PFSK-1 (cell line): ENCODE results near the gene KRT35.

ENCODE experiments used
- FOXP2 ChIP-seq: optimal IDR thresholded peaks from 2 replicates; pipeline ENCODE3; 2011; ENCODE audit warnings: borderline replicate concordance, control low read depth, inconsistent platforms; ENCODE audit not compliant: insufficient read depth; ENCODE audit errors: extremely low read length, extremely low read depth
- POLR2AphosphoS5 ChIP-seq: IDR thresholded peaks from 2 replicates; pipeline ENCODE4 v1.6.1; 2012; ENCODE audit warnings: low read depth, mild to moderate bottlenecking, control low read depth, low read length, moderate library complexity
- SIN3A ChIP-seq: IDR thresholded peaks from 2 replicates; pipeline ENCODE4 v1.6.1; 2012; ENCODE audit warnings: mild to moderate bottlenecking, low read length, moderate library complexity, borderline replicate concordance; ENCODE audit not compliant: insufficient read depth
- TAF1 ChIP-seq: IDR thresholded peaks from 2 replicates; pipeline ENCODE4 v1.6.1; 2012; ENCODE audit warnings: low read length, control low read depth, borderline replicate concordance; ENCODE audit not compliant: insufficient read depth
- TF ChIP-seq, protein P1 (sequence below), 2 experiments: IDR thresholded peaks; 2 replicates each; pipeline versions ENCODE4 v1.6.1 to v1.8.0; 2011 to 2012; ENCODE audit warnings: low read depth in 2 of 2, low read length in 2 of 2, control low read depth in 1 of 2, inconsistent platforms in 1 of 2, mild to moderate bottlenecking in 1 of 2, moderate library complexity in 1 of 2; ENCODE audit not compliant: insufficient read depth in 1 of 2

The KRT35 gene

DNA sequence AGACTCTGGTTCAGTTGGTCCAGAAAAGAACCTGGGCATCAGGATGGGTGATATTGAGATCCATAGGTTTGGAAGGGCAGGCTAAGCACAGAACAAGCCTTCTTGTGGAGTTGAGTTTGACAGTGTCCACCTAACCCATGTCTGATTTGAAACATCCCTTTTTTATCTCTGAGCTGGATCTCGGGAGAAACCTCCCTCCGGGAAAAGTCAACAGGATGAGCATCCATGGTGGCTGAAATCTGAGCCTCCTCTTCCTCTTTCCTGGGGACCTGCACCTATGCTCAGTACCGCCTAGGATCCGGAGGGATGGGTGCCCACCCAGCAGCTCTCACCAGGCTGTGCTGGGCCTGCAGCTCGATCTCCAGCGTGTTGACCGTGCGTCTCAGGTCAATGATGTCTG is 17.2 kb downstream of the KRT35 start:
- TF ChIP-seq POLR2AphosphoS5 (no peak), TAF1 (no peak), SIN3A (no peak), FOXP2 (no peak)
- TF ChIP-seq, protein P1, sequence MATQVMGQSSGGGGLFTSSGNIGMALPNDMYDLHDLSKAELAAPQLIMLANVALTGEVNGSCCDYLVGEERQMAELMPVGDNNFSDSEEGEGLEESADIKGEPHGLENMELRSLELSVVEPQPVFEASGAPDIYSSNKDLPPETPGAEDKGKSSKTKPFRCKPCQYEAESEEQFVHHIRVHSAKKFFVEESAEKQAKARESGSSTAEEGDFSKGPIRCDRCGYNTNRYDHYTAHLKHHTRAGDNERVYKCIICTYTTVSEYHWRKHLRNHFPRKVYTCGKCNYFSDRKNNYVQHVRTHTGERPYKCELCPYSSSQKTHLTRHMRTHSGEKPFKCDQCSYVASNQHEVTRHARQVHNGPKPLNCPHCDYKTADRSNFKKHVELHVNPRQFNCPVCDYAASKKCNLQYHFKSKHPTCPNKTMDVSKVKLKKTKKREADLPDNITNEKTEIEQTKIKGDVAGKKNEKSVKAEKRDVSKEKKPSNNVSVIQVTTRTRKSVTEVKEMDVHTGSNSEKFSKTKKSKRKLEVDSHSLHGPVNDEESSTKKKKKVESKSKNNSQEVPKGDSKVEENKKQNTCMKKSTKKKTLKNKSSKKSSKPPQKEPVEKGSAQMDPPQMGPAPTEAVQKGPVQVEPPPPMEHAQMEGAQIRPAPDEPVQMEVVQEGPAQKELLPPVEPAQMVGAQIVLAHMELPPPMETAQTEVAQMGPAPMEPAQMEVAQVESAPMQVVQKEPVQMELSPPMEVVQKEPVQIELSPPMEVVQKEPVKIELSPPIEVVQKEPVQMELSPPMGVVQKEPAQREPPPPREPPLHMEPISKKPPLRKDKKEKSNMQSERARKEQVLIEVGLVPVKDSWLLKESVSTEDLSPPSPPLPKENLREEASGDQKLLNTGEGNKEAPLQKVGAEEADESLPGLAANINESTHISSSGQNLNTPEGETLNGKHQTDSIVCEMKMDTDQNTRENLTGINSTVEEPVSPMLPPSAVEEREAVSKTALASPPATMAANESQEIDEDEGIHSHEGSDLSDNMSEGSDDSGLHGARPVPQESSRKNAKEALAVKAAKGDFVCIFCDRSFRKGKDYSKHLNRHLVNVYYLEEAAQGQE (IDR thresholded peaks at IDR 0.05; ENCODE audit: insufficient read depth in 1 of 2, low read depth in 2 of 2, low read length in 2 of 2), result no peak

DNA sequence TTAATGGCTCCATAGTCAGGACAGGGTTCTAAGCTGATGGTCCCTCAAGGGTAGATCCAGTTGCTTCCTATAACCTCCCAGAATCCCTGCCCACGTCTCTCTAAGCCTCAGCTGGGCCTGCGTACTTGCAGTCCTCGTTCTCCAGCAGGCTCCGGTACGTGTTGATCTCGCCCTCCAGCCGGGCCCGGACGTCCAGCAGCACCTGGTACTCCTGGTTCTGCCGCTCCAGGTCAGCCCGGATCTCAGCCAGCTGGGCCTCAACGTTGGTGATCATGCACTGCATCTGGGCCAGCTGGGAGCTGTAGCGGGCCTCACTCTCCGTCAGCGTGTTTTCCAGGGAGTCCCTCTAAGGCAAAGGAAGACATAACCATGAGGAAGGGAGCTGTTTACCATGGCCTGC is 18.2 kb downstream of the KRT35 start:
- no peak for TF ChIP-seq SIN3A
- TF ChIP-seq POLR2AphosphoS5, result no peak
- no peak for TF ChIP-seq FOXP2
- TF ChIP-seq TAF1, result no peak
- TF ChIP-seq, protein P1 (IDR thresholded peaks at IDR 0.05; ENCODE audit: insufficient read depth in 1 of 2, low read depth in 2 of 2, low read length in 2 of 2), result no peak

DNA sequence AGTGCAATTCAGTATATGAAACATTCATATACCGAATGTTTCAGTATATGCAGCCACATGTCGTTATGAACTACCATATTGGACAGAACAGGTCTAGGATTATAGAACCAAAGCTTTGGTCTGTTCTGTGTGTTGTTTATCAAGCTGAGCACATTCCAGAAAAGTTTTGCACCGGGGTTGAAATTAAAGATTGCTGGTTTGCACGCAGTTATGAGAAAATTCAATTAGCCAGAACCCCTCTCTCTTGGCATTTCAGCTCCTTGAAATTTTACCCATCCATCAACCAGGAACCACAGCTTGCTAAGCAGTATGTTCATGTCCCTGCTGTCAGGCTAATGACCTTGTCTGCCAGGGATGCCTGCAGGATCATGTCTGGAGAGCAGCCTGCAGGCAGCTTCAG is 23.3 kb downstream of the KRT35 start:
- TF ChIP-seq FOXP2 (no peak), TAF1 (no peak), SIN3A (no peak), POLR2AphosphoS5 (no peak)
- TF ChIP-seq, protein P1 (IDR thresholded peaks at IDR 0.05; ENCODE audit: insufficient read depth in 1 of 2, low read depth in 2 of 2, low read length in 2 of 2), result no peak

DNA sequence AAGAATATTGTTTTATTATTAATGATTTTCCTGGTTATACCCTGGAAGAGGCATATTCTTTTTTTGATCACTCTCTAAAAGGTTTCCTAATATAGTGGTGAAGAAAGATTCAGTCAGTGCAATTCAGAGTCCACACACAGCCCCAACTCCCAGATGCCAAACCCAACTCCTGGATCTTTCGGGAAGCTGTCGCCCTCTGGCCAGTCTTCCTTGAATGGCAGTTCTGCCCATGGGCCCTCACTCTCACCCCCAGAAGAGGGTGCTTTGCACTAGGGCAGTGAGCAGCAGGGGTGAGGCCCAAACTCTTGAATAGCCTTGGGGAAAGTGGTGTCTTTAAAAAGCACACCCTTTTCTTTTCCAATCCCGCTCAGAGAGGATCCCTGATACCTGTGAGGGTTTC is 24.7 kb downstream of the KRT35 start:
- TF ChIP-seq POLR2AphosphoS5 (no peak), FOXP2 (no peak), TAF1 (no peak), SIN3A (no peak)
- TF ChIP-seq, protein P1 (IDR thresholded peaks at IDR 0.05; ENCODE audit: insufficient read depth in 1 of 2, low read depth in 2 of 2, low read length in 2 of 2), result no peak

DNA sequence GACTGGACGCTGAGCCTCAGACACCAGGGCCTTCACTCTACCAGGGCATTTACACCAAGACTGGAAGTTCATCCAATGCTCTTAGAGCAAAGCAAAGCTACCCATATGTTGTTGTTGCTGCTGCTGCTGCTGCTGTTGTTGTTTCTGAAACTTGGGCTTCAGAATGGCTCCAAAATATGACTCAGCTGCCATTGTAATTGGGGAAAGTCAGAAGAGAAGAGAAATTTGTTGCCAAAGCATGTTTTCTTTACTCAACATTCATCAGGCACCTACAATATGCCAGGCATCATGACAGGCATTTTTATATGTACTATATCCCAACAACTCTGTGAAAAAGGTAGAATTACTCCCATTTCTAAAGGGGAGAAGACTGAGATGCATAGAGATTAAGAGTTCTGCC is 25.7 kb downstream of the KRT35 start:
- TF ChIP-seq SIN3A (no peak), TAF1 (no peak), FOXP2 (no peak), POLR2AphosphoS5 (no peak)
- TF ChIP-seq, protein P1 (IDR thresholded peaks at IDR 0.05; ENCODE audit: insufficient read depth in 1 of 2, low read depth in 2 of 2, low read length in 2 of 2), result no peak
